GM21786 (cell line): ENCODE data around the gene SLC45A3.
"Not testable (repeated sequence)": the region's sequence is repeated elsewhere in the genome, so short reads cannot be mapped to it uniquely, and the experiment has no call there.

Experiments
- ATAC-seq: cut with Tn5 transposase; IDR thresholded peaks from one replicate; pipeline ENCODE4 v1.9.1; 2021; ENCODE audit not compliant: unreplicated experiment

Gene SLC45A3, protein sequence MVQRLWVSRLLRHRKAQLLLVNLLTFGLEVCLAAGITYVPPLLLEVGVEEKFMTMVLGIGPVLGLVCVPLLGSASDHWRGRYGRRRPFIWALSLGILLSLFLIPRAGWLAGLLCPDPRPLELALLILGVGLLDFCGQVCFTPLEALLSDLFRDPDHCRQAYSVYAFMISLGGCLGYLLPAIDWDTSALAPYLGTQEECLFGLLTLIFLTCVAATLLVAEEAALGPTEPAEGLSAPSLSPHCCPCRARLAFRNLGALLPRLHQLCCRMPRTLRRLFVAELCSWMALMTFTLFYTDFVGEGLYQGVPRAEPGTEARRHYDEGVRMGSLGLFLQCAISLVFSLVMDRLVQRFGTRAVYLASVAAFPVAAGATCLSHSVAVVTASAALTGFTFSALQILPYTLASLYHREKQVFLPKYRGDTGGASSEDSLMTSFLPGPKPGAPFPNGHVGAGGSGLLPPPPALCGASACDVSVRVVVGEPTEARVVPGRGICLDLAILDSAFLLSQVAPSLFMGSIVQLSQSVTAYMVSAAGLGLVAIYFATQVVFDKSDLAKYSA

DNA sequence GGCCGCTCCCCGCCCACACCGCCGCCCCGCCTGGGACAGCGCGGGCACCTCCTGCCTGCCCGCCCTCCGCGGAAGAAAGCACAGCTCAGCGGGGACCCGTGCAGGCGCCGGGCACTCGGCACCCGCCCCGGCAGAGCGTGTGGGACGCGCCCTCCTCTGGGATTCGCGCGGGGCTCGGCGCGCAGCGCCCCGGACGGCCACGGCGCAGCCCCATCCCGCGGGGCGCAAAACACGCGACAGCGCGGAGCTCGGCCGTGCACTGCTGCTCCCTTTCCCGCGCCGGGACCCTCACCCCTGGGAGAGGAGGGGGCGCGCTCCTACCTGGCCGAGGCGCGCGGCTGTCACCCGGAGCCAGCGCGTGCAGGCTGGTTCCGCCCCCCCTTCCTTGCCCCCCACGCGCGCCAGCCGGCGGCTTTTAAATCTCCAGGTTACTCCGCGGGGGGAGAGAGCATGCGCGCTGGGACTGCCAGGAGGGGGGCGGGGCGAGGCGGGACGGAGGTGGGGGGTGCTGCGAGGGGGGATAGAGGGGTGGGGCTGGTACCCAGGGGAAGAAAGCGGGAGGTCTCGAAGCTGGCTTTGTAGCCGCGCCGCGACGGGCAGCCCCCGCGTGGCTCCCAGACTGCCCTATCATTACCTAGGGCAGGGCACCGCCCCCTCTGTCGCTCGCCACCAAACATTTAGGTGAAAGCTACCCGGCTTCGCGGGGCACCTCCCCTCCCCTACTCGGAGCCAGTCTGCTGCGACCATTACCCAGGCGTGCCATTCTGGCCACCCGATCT lies at the start of gene SLC45A3:
SLC45A3 (minus strand) TSS at position 437 of the 779 bp plus-strand sequence. CDS start 15,853 bp downstream, outside the sequence.
- no peak for ATAC-seq

DNA sequence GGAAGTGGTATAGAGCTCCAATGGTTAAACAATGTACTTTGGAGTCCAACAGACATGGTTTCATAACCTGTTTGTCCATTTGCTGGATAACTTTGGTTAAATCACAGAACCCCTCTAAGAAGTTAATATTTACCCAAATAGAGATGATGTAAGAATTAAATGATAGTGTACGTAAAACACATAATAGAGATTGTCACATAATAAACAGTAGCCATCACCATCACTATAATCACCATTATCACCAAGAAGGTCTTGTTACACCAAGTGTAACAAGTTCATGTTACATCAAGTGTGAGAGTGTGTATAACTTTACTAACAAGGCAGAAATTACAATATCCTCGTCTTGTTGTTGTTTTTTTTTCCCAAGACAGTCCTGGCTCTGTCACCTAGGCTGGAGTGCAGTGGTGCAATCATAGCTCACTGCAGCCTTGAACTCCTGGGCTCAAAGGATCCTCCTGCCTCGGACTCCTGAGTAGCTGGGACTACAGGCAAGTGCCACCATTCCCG lies 46.4 kb upstream of the SLC45A3 start:
- no peak for ATAC-seq

DNA sequence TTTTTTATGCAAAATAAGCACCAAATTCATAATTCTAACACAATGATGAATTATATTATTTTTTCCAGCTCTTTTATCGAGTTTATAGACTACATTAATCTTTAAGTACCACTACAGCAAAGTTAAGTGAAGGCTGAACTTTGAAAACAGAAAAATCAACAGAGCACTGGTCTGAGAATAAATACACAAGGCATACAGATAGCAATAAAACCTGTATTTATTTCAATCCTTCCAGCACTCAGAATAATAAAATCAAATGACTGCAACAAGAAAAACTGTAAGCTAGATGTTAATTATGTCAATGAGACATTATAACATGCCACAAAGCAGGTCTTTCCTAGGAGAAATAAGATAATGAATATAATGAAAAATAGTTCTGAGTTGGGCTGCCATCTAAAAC lies 45.2 kb upstream of the SLC45A3 start:
- no peak for ATAC-seq

DNA sequence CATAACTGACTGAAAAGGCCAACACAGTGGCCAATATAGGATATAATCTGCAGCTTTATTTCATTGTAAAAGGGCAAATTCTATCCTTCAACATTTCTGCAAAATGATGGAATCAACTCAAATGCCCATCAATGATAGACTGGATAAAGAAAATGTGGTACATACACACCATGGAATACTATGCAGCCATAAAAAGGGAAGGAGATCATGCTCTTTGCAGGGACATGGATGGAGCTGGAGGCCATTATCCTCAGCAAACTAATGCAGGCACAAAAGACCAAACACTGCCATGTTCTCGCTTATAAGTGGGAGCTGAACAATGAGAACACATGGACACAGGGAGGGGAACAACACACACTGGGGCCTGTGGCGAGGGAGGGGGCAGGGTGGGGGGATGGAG lies 40.4 kb upstream of the SLC45A3 start:
- not testable (repeated sequence) for ATAC-seq

DNA sequence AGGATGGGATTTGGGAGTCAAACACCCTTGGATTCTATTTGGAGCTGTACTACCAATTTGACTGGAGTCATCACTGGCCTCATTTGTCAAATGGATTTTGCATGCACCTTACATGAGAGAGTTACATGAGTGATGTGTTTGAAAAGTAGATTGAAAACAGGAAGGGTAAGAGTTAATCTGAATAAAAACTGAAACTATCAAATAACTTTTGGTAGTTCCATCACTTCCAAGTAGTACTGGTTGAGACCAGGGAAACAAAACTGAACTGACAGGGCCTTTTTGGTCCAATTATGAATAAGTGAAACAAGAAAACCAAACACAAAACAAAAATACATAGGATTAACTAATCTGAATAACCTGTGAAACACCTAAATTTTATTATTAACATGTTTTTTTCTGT lies 39.5 kb upstream of the SLC45A3 start:
- ATAC-seq: no peak

DNA sequence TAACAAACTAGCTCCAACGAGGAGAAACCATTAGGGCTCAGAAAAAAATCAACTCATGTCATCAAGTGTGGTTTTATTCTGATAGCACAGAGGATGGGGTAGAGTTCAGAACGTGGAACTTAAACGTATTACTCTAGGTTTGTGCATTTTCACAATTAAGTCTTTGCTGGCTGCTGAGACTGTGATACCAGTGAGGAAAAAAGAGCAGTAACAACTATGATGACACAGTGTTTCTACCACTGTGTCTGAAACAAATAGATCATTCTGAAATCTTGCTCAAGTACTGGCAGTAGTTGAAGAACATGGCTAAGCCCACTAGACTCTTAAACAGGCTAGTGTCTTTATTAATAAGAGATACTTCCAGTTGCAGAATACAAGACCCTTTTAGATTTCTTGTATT lies 38.7 kb upstream of the SLC45A3 start:
- no peak for ATAC-seq

DNA sequence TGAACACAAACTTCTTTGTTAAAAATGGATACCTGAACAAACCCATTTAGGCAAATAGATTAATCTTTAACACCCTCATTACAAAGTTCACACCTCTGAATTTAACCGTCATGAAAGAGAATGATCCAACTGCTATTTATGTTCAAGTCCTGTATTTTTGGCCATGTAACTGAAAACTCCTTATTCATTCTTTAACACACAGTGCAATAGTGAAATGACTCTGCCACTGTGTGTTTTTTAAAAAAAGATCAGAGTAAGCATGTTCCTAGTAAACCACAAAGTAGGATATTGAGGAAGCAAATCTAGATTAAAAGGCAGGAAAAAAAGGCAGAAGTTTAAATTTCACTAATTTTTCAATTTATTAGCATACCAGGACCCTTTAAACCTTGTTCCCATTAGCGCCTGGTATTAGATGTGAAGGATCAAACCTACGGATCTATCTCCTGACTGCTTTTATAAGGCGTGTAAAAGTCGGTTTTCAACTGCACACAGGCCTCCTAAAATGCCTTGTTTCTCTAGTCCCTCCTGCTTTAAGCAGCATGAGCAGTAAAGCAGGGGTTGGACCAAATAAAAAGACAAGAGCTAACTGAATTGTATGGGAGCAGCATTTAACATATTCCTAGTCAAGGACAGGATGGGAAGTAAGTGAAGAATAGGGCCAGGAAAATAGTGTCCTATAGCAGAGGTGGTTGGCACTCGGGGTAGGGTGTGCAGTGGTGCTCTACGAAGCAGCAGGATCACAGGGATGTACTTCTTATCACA lies 36.2 kb upstream of the SLC45A3 start:
- no peak for ATAC-seq

DNA sequence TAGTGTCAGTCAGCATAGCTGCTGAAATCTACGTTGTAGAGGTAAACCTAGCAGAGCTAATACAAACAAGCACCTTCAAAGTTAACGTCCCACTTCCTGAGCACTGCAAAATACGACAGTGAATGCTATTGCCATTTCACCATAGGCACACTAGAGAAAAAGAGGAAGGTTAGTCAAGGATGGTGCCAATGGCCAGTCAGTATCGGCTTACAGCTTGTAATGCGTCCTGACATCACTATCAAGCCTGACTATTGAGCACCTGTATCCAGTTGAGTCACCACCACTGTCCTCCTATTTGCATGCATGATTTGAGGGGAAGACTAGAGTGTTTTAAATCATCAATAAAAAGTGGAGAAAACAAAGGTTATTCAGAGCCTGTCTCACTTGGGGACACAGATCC lies 35.3 kb upstream of the SLC45A3 start:
- no peak for ATAC-seq

DNA sequence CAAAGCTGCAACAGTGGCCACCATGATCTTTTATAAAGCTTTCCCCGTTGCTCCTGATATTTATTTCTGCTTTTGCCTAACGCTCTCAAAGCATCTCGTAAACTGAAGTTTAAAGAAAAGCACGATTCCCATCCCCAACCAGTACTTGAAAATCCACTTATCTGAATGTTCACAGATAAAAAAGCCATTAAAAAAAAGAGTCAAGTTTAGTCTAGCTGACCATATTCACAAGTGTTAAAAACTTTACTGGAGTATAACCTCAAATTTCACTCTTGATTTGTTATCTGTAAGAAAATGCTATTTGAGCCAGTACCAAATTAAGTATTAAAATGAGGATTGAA lies 34.6 kb upstream of the SLC45A3 start:
- ATAC-seq: no peak

DNA sequence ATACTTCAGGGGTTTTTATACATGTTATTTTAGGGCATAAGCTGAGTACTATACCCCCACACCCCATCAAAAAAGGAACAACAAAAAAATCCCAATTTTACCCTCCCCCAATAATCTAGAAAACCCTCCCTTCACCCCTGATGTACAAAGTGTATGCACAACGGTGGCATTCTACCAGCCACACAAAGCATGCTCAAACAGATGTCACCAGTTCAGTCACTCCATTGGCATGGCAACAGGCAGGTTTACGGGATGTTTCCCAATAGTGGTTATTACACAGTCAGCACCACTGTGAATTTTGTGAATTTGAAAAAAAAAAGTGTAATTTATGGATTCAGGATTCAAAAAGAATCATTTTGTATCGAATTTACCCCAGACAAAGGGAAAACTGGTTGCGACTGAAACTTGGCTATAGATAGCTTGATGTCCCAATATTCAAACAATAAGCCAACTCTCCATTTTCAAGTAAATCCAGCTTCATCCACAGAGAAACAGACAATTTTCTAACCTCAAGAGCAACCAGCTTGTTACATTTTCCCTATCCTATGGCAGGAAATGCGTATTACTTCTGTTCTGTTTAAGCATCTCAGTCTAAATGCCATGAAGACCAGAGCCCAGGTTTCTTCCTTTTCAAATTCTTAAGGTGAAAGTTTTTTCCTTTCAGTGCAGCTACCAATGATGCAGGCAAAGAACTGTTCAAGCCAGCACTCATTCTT lies 34.0 kb upstream of the SLC45A3 start:
- no peak for ATAC-seq

DNA sequence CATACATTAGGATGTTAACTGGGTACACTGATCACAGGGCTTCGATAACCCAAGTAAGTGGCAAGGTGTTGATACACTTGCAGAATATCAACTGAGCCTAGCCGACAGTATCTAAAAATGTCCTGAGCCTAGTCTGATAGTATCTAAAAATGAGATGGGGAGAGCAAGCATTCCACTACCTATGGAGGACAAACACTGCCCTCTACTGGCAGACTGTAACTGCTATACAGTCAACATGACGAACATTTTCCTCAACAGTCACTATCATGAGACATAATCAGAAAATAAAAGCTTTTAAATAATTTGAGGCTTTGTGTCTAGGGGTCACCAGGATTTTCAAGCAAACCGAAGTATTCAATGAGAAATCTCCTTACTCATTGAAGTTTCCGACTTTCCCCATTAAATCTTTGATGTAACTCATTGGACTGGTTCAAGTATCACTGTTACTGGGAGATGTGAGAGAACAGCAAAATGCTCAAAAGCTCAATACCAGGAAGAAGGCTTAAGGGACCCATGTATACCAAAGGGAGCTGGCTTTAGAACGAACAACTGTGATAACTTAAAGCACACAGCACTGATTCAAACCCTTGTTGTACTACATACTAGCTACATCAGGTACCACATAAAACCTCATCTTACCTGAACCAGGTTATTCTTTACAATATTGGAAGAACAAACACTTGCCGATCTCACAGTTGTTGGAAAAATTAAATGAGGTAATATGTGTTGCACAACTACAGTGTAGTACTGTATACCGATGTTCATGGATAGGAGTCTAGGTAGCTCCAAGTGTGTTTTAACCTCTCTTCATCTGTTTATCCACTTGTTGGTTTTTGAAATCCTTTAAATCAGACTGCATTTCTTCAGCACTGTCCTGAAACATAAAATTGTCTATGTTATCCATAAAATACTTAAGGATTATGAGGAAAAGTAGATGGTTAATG lies 31.1 kb upstream of the SLC45A3 start:
- no peak for ATAC-seq

DNA sequence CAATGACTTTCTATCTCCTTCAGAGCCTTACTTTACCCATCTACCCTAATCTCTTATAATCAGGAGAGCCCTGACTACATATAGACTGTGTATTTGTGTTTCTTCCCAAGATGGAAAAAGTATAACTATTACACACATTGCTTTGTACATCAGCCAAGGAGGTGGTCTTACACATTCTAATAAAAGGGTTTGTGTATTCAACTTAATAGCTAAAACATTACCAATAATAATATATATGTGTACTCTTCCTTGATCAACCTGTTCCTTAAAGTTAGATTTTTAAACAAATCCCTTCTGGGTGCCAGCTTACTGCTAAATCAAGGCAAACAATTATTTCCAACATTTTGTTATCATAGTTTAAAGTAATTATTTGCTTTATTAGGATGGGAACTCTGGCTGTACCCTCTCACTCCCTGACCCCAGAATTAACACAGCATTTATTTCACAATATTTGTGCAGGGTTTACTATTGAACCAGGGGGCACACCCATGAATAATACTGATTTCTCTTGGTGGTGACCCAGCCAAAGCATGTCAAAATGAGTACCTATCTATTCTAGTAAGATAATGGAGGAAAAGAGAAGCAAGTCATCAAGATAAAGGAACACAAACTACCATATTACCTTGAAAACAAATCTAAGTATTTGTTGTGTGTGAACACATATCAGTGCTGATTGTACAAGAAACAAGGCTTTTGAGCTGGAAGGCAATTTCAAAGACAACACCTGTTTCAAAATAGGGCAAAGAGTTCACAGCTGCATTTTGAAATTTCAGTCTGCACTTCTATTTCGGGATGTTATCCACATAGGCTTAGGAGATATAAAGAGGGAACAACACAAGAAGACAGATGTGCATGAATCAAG lies 30.1 kb upstream of the SLC45A3 start:
- ATAC-seq: no peak

DNA sequence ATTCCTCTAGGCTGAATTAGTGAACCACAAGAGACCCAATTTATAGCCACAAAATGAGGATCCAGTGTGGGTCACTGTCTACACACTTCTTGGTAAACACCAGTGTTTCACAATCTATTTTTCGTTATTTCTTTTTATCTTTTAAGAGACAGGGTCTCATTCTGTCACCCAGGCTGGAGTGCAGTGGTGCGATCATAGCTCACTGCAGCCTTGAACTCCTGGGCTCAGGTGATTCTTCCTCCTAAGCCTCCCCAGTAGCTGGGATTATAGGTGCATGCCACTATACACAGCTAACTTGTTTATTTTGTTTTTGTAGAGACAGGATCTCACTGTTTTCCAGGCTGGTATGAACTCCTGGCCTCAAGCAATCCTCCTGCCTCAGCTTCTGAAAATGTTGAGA lies 29.3 kb upstream of the SLC45A3 start:
- no peak for ATAC-seq

DNA sequence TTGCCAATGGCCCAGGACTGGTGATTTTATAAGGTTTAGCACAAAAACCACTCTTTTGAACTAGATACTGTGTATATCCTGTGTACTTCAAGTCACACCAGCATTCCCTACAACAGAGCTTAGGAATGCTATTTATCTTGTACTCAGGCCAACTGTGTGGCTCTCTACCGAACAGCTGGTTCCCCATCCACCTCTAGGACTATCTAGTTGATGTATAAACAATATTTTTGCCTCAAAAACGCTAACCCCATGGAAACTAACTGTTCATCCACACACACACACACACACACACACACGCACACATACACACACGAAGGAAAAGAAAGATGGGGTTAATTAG lies 28.7 kb upstream of the SLC45A3 start:
- no peak for ATAC-seq

DNA sequence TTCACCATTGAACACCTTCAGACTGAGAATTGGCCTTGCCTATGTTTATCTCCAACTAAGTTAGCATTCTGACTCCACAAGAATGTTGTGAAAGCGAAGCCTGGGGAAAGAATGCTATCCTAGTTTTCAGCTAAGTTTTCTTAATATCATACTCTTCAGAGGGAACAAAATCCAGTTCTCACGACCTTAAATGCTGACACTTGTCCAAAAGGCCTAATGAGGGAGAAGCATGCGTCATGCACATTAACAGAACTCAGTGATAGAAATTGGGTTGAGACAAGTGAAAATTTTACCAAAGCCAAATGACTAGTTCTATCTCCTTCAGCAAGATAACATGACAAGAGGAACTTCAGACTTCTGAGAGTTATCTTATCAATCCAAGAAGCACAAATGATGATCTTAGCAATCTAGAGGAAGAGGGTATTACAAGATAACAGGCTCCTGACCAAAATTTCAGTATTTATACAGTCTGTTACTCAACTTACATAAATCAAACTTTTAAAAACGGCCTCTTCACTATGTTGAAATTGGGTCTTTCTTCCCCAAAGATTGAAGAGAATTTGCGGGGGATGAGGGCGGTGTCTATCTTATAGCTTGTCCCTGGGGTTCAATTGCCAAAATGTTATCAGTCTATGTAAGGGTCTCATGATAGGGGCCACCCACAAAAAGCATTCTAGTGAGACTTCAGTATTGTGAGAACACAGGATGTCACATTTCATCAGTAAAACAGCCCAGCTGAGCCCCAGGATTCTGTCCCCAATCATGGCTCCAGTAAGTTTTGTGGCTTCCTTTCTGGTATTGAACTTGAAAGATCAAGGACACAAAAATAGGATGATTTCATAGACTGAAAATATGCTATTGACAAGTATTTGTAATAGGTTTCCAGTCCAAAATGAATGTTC lies 26.5 kb upstream of the SLC45A3 start:
- ATAC-seq: no peak

DNA sequence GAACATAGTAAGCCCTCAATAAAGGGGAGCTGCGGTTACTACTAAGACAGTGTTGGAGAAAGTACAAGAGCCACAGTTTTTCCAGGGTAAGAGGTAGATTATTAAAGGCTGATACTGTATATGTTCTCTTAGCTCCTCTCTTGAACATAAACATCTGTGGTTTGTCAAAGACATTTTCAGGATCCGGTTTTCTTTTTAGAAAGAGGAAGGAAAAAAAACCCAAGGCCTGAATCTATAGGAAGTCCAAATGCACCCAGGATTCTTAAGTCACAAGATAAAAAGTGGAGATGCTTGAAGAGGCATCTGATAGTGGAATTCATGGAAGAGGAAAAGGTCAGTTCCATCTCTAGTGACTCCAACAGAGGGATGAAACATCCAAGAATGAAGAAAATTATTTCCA lies 24.6 kb upstream of the SLC45A3 start:
- no peak for ATAC-seq

DNA sequence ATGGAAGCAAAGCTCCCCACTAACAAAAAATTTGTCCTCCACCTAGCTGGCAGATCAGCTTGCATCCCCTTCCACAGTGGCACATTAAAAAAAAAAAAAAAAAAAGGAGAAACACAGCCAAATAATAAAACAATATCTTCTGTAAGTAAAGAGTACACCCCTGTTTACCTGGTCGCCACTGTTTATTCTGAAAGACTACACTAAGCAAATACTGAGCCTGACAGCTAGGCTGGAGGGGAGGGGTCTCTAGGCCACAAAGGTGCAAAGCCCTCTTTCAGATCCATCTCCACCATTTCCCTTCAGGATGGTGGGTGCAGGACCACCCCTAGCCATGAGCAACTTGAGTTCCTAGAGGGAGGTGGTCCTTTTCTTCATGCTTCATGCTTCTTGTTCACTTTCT lies 22.8 kb upstream of the SLC45A3 start:
- no peak for ATAC-seq

DNA sequence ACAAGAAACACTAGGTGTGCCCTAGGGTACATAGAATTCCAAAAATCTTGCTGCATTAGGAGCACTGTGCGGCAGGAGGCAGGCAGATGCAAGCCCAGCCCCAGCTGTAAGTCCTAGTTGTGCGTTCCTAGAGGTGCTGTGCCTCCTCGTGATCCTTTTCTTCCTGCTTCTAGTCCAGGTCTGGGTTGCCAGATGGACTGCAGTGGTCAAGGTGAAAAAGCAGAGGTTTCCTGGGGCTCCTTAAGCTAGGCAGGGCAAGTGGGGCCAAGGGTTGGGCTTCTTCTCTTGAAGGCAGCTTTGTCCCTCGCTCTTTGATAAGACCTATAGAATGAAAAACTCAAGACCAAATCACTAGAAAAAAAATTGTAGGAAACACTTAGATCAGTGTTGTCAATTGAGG lies 21.6 kb upstream of the SLC45A3 start:
- no peak for ATAC-seq
